Endothelial cell of umbilical vein (primary cell): Measurements from ENCODE around the gene FAM120A. TPM values are rescaled to one million over a fixed set of nuclear protein-coding genes. Genes with fewer than 3 reads are reported as not detected.
A peak's percentile ranks its signal among the peaks of the same experiment; 100 is the strongest.

ENCODE experiments used
- BruUV-seq: library from RNA; stranded (reverse); fragments of 400-500 nt; replicated peaks from 2 replicates; lab custom pipeline; 2021; lab: Mats Ljungman, UMichigan
- CTCF ChIA-PET: fragments of 300-600, 350-600 bp; sonication (Branson Sonifier 250); formaldehyde crosslinking; loops from one replicate; lab custom pipeline; 2021; ENCODE audit warnings: antibody characterized with exemption, inconsistent platforms; lab: Charles Lee
- POLR2A ChIA-PET: fragments of 300-600, 350-600 bp; sonication (Branson Sonifier 250); formaldehyde crosslinking; loops from one replicate; lab custom pipeline; 2021; ENCODE audit warnings: antibody characterized with exemption, inconsistent platforms; lab: Charles Lee
- DNase-seq: peaks from one replicate; pipeline ENCODE4 v3.0.0-alpha.2; 2011; ENCODE audit warnings: low read depth, low spot score
- FAIRE-seq: peaks from 2 replicates; lab custom pipeline; 2011; peaks lifted over from hg19 to GRCh38; lab: Jason Lieb, UNC
- H2AFZ ChIP-seq: 2 replicates; pipeline ENCODE4 v1.6.0; 2012; ENCODE audit warnings: low read depth, low read length, control low read depth, inconsistent platforms
- H3K27ac ChIP-seq: 2 replicates; pipeline ENCODE4 v1.5.1; 2011; ENCODE audit warnings: low read depth, mild to moderate bottlenecking, control low read depth, low read length, moderate library complexity; ENCODE audit not compliant: insufficient read depth
- H3K27me3 ChIP-seq, 2 experiments: 2 replicates each; pipeline versions ENCODE4 v1.6.0 to v1.6.1; 2011; ENCODE audit warnings: low read length in 2 of 2, mixed read lengths in 1 of 2; ENCODE audit not compliant: control insufficient read depth in 2 of 2, insufficient read depth in 2 of 2
- H3K36me3 ChIP-seq, 2 experiments: 2 replicates in 1 of 2; 3 replicates in 1 of 2; pipeline ENCODE4 v1.5.1; 2011; ENCODE audit warnings: low read length in 2 of 2, mild to moderate bottlenecking in 1 of 2, moderate library complexity in 1 of 2; ENCODE audit not compliant: control insufficient read depth in 2 of 2, insufficient read depth in 2 of 2; ENCODE audit errors: extremely low read depth in 1 of 2
- H3K4me1 ChIP-seq: 3 replicates; pipeline ENCODE4 v1.5.1; 2011; ENCODE audit warnings: mild to moderate bottlenecking, low read length; ENCODE audit not compliant: control insufficient read depth, insufficient read depth; ENCODE audit errors: extremely low read depth
- H3K4me2 ChIP-seq: 2 replicates; pipeline ENCODE4 v1.6.1; 2011; ENCODE audit warnings: low read length, control low read depth, mixed read lengths; ENCODE audit not compliant: insufficient read depth
- H3K4me3 ChIP-seq, 3 experiments: fragments of 200-600 bp in 1 of 3; sonication (generic), shearing (Covaris generic) in 1 of 3; replicated peaks in 1 of 3; 2 replicates each; pipeline ENCODE4 v1.5.1; 2011 to 2016; ENCODE audit warnings: control low read depth in 3 of 3, low read length in 3 of 3, mild to moderate bottlenecking in 2 of 3, inconsistent platforms in 1 of 3, low read depth in 1 of 3, moderate library complexity in 1 of 3; ENCODE audit not compliant: insufficient read depth in 1 of 3
- H3K79me2 ChIP-seq: 2 replicates; pipeline ENCODE4 v1.6.0; 2012; ENCODE audit warnings: low read length, inconsistent platforms; ENCODE audit not compliant: control insufficient read depth, insufficient read depth
- H3K9ac ChIP-seq: replicated peaks from 2 replicates; pipeline ENCODE3; 2011; ENCODE audit warnings: low read length, control low read depth; ENCODE audit not compliant: insufficient read depth; ENCODE audit errors: extremely low read depth
- H3K9me1 ChIP-seq: replicated peaks from 3 replicates; pipeline ENCODE4 v1.6.0; 2011; ENCODE audit warnings: mild to moderate bottlenecking, low read length; ENCODE audit not compliant: control insufficient read depth, insufficient read depth; ENCODE audit errors: extremely low read depth
- H3K9me3 ChIP-seq: replicated peaks from 2 replicates; pipeline ENCODE4 v1.5.1; 2012; ENCODE audit warnings: low read length, inconsistent platforms; ENCODE audit not compliant: control insufficient read depth, insufficient read depth
- H4K20me1 ChIP-seq: replicated peaks from 2 replicates; pipeline ENCODE3; 2011; ENCODE audit warnings: mild to moderate bottlenecking, low read length; ENCODE audit not compliant: control insufficient read depth, insufficient read depth; ENCODE audit errors: extremely low read depth
- CTCF ChIP-seq, 2 donors: IDR thresholded peaks; 1 replicate in 1 of 2; 2 replicates in 1 of 2; pipeline ENCODE4 v1.5.1; 2011; ENCODE audit warnings: low read length in 2 of 2, mild to moderate bottlenecking in 2 of 2, moderate library complexity in 2 of 2, control low read depth in 1 of 2, inconsistent platforms in 1 of 2, low read depth in 1 of 2; ENCODE audit not compliant: insufficient read depth in 1 of 2; ENCODE audit errors: extremely low read depth in 1 of 2
- EZH2 ChIP-seq: IDR thresholded peaks from 2 replicates; pipeline ENCODE4 v1.6.1; 2012; ENCODE audit warnings: borderline replicate concordance, low read depth, mild to moderate bottlenecking, moderate library complexity, low read length, inconsistent platforms; ENCODE audit not compliant: severe bottlenecking
- FOS ChIP-seq: IDR thresholded peaks from 2 replicates; pipeline ENCODE4 v1.6.1; 2011; ENCODE audit warnings: mild to moderate bottlenecking, low read length, moderate library complexity, borderline replicate concordance; ENCODE audit not compliant: insufficient read depth
- GATA2 ChIP-seq: IDR thresholded peaks from 2 replicates; pipeline ENCODE4 v1.7.0; 2011; ENCODE audit warnings: low read depth, mild to moderate bottlenecking, moderate library complexity, mixed read lengths, low read length; ENCODE audit not compliant: insufficient read length, insufficient read depth
- JUN ChIP-seq: IDR thresholded peaks from 2 replicates; pipeline ENCODE4 v1.6.1; 2011; ENCODE audit warnings: borderline replicate concordance, low read depth; ENCODE audit not compliant: insufficient read length, insufficient read depth
- MYC ChIP-seq: IDR thresholded peaks from one replicate; pipeline ENCODE4 v1.6.1; 2011; ENCODE audit warnings: mild to moderate bottlenecking, low read depth, low read length
- POLR2A ChIP-seq: IDR thresholded peaks from 2 replicates; pipeline ENCODE4 v1.6.1; 2012; ENCODE audit warnings: low read depth, mild to moderate bottlenecking, control low read depth, low read length
- POLR2AphosphoS5 ChIP-seq: IDR thresholded peaks from 2 replicates; pipeline ENCODE4 v1.6.1; 2012; ENCODE audit warnings: low read depth, mild to moderate bottlenecking, control low read depth, low read length, moderate library complexity; ENCODE audit not compliant: insufficient read depth
- dilution Hi-C: fragments of 300-500 bp; cut with MboI; formaldehyde crosslinking; loops from one replicate; pipeline ENCODE4 v1.15.0; 2019; ENCODE audit warnings: low sequenced_read_pairs; ENCODE audit not compliant: extremely low pct_ligation_motif_present
- intact Hi-C: fragments of 100-400 bp; cut with micrococcal nuclease; formaldehyde crosslinking; loops from one replicate; pipeline ENCODE4 v1.10.0; 2022
- polyA plus RNA-seq, 4 experiments: library from polyadenylated mRNA; depleted of rRNA in 3 of 4; stranded (reverse) in 3 of 4; unstranded in 1 of 4; fragments of >200 nt; gene quantifications; 2 replicates each; pipeline versions ENCODE4 v1.2.1 to v1.2.3, GENCODE V29; 2011 to 2012; ENCODE audit warnings: missing spikeins in 1 of 4
- total RNA-seq: library from RNA; stranded (reverse); gene quantifications from 2 replicates; pipeline ENCODE4 v1.2.3, GENCODE V29; 2021
- TF ChIP-seq, protein P1 (sequence below): IDR thresholded peaks from 2 replicates; pipeline ENCODE4 v1.6.1; 2011; ENCODE audit not compliant: insufficient read depth, insufficient read length

The FAM120A gene
- total and polyA plus RNA-seq, 2 donors (not counting 3 experiments of a cell fraction or from before 2014, with no cell fraction given), result 66.8 to 126 TPM

- Histone ChIP-seq H3K9me3 (no peaks in the 10 kb centered on the region), H3K9ac (no peak overlapping the region), H4K20me1 (no peaks in the 10 kb centered on the region), H3K36me3 (no peaks in the 10 kb centered on the region), H3K27ac (no peak overlapping the region), H3K4me2 (no peak overlapping the region), H3K27me3 (no peaks in the 10 kb centered on the region), H3K4me1 (peaks cover 5% of the 10 kb centered on the region), H3K9me1 (no peaks in the 10 kb centered on the region), H2AFZ (no peak overlapping the region), H3K4me3 (no peak overlapping the region), H3K79me2 (peaks cover 28% of the 10 kb centered on the region)
- TF ChIP-seq FOS (no peak), GATA2 (no peak), EZH2 (no peak), POLR2A (no peak), JUN (no peak), CTCF (IDR thresholded peaks at IDR 0.05; ENCODE audit: extremely low read depth in 1 of 2, insufficient read depth in 1 of 2, low read depth in 1 of 2, low read length in 2 of 2) (no peak), POLR2AphosphoS5 (no peak), MYC (no peak)
- TF ChIP-seq, protein P1, sequence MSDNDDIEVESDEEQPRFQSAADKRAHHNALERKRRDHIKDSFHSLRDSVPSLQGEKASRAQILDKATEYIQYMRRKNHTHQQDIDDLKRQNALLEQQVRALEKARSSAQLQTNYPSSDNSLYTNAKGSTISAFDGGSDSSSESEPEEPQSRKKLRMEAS, result no peak
- dilution Hi-C loops (no loop called here), intact Hi-C loops (no loop called here)
- CTCF ChIA-PET, result no interaction called here
- POLR2A ChIA-PET, result no interaction called here
- FAIRE-seq (peak; percentile 85), DNase-seq (peak; percentile 24)
- no TSS peak for BruUV-seq
Measured at GRCh38 chr9:93612796-93613154, 161.3 kb downstream of the FAM120A start.
